Measurements from ENCODE around the gene GP5.

Gene GP5

GRCh38 chr3:194422188-194422587 lies 23.1 kb upstream of the GP5 start:
- TF ChIP-seq, protein P1, sequence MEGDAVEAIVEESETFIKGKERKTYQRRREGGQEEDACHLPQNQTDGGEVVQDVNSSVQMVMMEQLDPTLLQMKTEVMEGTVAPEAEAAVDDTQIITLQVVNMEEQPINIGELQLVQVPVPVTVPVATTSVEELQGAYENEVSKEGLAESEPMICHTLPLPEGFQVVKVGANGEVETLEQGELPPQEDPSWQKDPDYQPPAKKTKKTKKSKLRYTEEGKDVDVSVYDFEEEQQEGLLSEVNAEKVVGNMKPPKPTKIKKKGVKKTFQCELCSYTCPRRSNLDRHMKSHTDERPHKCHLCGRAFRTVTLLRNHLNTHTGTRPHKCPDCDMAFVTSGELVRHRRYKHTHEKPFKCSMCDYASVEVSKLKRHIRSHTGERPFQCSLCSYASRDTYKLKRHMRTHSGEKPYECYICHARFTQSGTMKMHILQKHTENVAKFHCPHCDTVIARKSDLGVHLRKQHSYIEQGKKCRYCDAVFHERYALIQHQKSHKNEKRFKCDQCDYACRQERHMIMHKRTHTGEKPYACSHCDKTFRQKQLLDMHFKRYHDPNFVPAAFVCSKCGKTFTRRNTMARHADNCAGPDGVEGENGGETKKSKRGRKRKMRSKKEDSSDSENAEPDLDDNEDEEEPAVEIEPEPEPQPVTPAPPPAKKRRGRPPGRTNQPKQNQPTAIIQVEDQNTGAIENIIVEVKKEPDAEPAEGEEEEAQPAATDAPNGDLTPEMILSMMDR (IDR thresholded peaks at IDR 0.05; ENCODE audit: extremely low read depth, missing control alignments), result no peak
- no peak for DNase-seq (ENCODE audit: low spot score)

GRCh38 chr3:194418671-194419070 lies 19.6 kb upstream of the GP5 start:
- DNase-seq (ENCODE audit: low spot score), result no peak
- TF ChIP-seq, protein P1 (IDR thresholded peaks at IDR 0.05; ENCODE audit: extremely low read depth, missing control alignments), result no peak

DNA sequence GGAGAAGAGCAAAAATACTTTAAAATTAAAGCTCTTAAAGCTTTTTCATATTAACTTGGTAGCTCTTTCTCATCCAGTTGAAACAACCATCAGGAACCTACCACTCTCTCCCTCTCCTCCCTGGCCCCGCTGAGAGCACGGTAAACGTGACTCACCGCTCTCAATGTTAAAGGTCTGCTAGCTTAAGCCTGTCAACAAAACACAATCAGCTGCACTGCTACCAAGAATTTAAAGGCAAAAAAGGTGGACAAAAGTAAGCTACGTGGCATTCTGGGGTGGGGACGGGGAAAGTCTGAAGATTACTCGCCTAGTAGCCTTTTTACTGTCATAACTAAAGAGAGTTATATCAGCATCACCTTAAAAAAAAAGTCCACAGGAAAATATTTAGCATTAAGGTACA lies 8.4 kb upstream of the GP5 start:
- no peak for DNase-seq (ENCODE audit: low spot score)

GRCh38 chr3:194405766-194406165 lies 6.7 kb upstream of the GP5 start:
- no peak for DNase-seq (ENCODE audit: low spot score)
- TF ChIP-seq, protein P1 (IDR thresholded peaks at IDR 0.05; ENCODE audit: extremely low read depth, missing control alignments), result no peak

More for the DNA sequence above, 8.4 kb upstream of the GP5 start:
- TF ChIP-seq, protein P1 (IDR thresholded peaks at IDR 0.05; ENCODE audit: extremely low read depth, missing control alignments), result no peak

- TF ChIP-seq, protein P1 (IDR thresholded peaks at IDR 0.05; ENCODE audit: extremely low read depth, missing control alignments), result peak; percentile 41
- peak; percentile 54 for DNase-seq (ENCODE audit: low spot score)
Observed at GRCh38 chr3:194404365-194405140, 5.5 kb upstream of the GP5 start.

GRCh38 chr3:194401868-194402329 lies 2.8 kb upstream of the GP5 start:
- no peak for DNase-seq (ENCODE audit: low spot score)
- TF ChIP-seq, protein P1 (IDR thresholded peaks at IDR 0.05; ENCODE audit: extremely low read depth, missing control alignments), result no peak

DNA sequence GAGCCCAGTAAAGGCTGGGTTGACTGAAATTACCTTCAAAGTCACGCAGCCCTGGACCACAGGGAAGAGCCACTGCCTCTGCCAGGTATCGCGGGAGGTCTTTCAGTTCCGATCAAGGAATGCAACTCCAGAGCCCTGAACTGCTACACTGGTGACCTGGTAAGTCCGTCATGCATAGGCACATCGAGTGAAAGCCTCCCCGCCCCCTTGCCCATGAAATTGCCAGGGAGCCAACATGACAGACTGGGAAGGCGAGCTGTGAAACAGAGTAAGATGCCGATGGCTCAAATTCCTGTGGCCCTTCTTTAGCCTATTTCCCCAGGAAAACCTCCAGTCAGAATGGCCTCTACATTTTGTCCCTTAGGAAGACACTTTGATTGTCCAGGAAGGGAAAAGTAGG lies 2.3 kb upstream of the GP5 start:
- TF ChIP-seq, protein P1 (IDR thresholded peaks at IDR 0.05; ENCODE audit: extremely low read depth, missing control alignments), result no peak
- DNase-seq (ENCODE audit: low spot score), result no peak

All from GM20000 (cell line).